ENCODE results near the gene C6orf89. TPM values are rescaled to one million over a fixed set of nuclear protein-coding genes. Genes with fewer than 3 reads are reported as not detected.

Gene C6orf89
- total RNA-seq, 4 donors from 2014 or later = 29.8 to 42.1 (median 37.9) TPM

GRCh38 chr6:36976007-36976264, 90.2 kb downstream of the C6orf89 start:
- Histone ChIP-seq H3K4me3 (no peak overlapping the region), H3K27ac (no peak overlapping the region), H3K4me1 (peaks cover 23% of the 10 kb centered on the region), H3K9me3 (no peaks in the 10 kb centered on the region), H3K27me3 (no peaks in the 10 kb centered on the region), H3K36me3 (peaks cover 76% of the 10 kb centered on the region)
- WGBS = 90% methylated on average over 3 of the region's 4 CpGs
- TF ChIP-seq CTCF (IDR thresholded peaks at IDR 0.05) (no peak), POLR2AphosphoS5 (IDR thresholded peaks at IDR 0.05) (no peak), EP300 (IDR thresholded peaks at IDR 0.05) (no peak)
- DNase-seq (ENCODE audit: low spot score in 2 of 2) = no peak

GRCh38 chr6:36976509-36976908, 90.8 kb downstream of the C6orf89 start:
- Histone ChIP-seq H3K27me3 (no peaks in the 10 kb centered on the region), H3K4me1 (peaks cover 26% of the 10 kb centered on the region), H3K4me3 (no peak overlapping the region), H3K36me3 (peaks cover 70% of the 10 kb centered on the region), H3K9me3 (no peaks in the 10 kb centered on the region), H3K27ac (no peak overlapping the region)
- TF ChIP-seq EP300 (IDR thresholded peaks at IDR 0.05) = no peak
- 90% methylated on average over 7 of the region's 7 CpGs for WGBS
- no peak for DNase-seq (ENCODE audit: low spot score in 2 of 2)

GRCh38 chr6:36976931-36977330, 91.2 kb downstream of the C6orf89 start:
- DNase-seq (ENCODE audit: low spot score in 2 of 2) = no peak
- Histone ChIP-seq H3K4me1 (peaks cover 27% of the 10 kb centered on the region), H3K4me3 (no peak overlapping the region), H3K27me3 (no peaks in the 10 kb centered on the region), H3K9me3 (no peaks in the 10 kb centered on the region), H3K36me3 (peaks cover 66% of the 10 kb centered on the region), H3K27ac (no peak overlapping the region)
- TF ChIP-seq POLR2A (IDR thresholded peaks at IDR 0.05) (no peak), CTCF (IDR thresholded peaks at IDR 0.05) (no peak), POLR2AphosphoS5 (IDR thresholded peaks at IDR 0.05) (no peak), EP300 (IDR thresholded peaks at IDR 0.05) (no peak)
- 100% methylated on average over 6 of the region's 6 CpGs for WGBS

GRCh38 chr6:36977470-36977941, 91.8 kb downstream of the C6orf89 start:
- no peak for DNase-seq (ENCODE audit: low spot score in 2 of 2)
- TF ChIP-seq EP300 (IDR thresholded peaks at IDR 0.05) (no peak), POLR2AphosphoS5 (IDR thresholded peaks at IDR 0.05) (no peak), POLR2A (IDR thresholded peaks at IDR 0.05) (no peak), CTCF (IDR thresholded peaks at IDR 0.05) (no peak)
- peaks cover 28% of the 10 kb centered on the region for H3K4me1 ChIP-seq
- no peak overlapping the region for H3K4me3 ChIP-seq
- peaks cover 60% of the 10 kb centered on the region for H3K36me3 ChIP-seq
- H3K9me3 ChIP-seq = no peaks in the 10 kb centered on the region
- WGBS = 65% methylated on average over 14 of the region's 16 CpGs
- H3K27ac ChIP-seq = no peak overlapping the region
- no peaks in the 10 kb centered on the region for H3K27me3 ChIP-seq

Other genes with a start within 250 kb of the C6orf89 start
- gene CDKN1A, start 207.2 kb upstream of the C6orf89 start, total RNA-seq = 100 to 1,000 TPM; 138 to 315 (median 207) TPM
- 1 to 10 TPM in 1 of 4 donors, under 1 TPM in 2, not detected in 1; 0.16 to 1.1 (median 0.17) TPM for gene RAB44, start 188.1 kb upstream of the C6orf89 start, total RNA-seq
- gene CPNE5, start 46.5 kb upstream of the C6orf89 start, total RNA-seq = 1 to 10 TPM in 2 of 4 donors, under 1 TPM in 2; 0.48 to 1.2 (median 0.90) TPM
- gene PPIL1, start 11.1 kb upstream of the C6orf89 start, total RNA-seq = 10 to 100 TPM in 1 of 4 donors, 1 to 10 TPM in 3; 4.1 to 16.6 (median 7.7) TPM
- 10 to 100 TPM in 1 of 4 donors, 1 to 10 TPM in 3; 2.8 to 17.2 (median 3.9) TPM for gene PI16, start 68.8 kb downstream of the C6orf89 start, total RNA-seq
- gene MTCH1, start 100.2 kb downstream of the C6orf89 start, total RNA-seq = 100 to 1,000 TPM; 160 to 220 (median 183) TPM
- 10 to 100 TPM in 1 of 4 donors, 1 to 10 TPM in 3; 2.4 to 13.6 (median 4.6) TPM for gene FGD2, start 119.7 kb downstream of the C6orf89 start, total RNA-seq

Data from suprapubic skin (tissue), 4 donors.